Measurements from ENCODE around the gene FDX1. TPM values are rescaled to one million over a fixed set of nuclear protein-coding genes. Genes with fewer than 3 reads are reported as not detected.
"Not testable (repeated sequence)": the region's sequence is repeated elsewhere in the genome, so short reads cannot be mapped to it uniquely, and the experiment has no call there.

FDX1 gene
- total and polyA plus RNA-seq, 11 donors: 12.3 to 28.5 (median 21.1) TPM

DNA sequence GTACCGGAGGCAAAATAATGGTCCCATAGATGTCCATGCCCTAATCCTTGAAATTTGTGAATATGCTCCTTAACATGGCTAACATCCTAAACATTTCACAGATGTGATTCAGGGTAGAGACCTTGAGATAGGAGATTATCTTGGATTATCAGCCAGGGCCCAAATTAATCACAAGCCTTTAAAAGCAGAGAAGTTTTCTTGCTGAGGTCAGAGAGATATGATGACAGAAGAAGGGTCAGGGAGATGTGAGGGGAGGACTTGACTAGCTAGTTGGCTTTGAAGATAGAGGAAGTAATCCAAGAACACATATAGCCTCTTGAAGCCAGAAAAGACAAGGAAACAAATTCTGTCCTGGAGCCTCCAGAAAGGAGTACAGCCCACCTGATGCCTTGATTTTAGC is 19.1 kb upstream of the FDX1 start:
- H3K4me3 ChIP-seq: no peak overlapping the region
- intact Hi-C loops (cut with DNase I): no loop called here
- H3K27ac ChIP-seq: no peak overlapping the region
- DNase-seq: no peak
- no peaks in the 10 kb centered on the region for H3K9me3 ChIP-seq
- WGBS, 4 donors: 92 to 100% (median 94%) methylated on average over 1 of the region's 1 CpG
- H3K36me3 ChIP-seq: no peaks in the 10 kb centered on the region
- no peaks in the 10 kb centered on the region for H3K27me3 ChIP-seq
- no peaks in the 10 kb centered on the region for H3K4me1 ChIP-seq
- TF ChIP-seq, protein P1, sequence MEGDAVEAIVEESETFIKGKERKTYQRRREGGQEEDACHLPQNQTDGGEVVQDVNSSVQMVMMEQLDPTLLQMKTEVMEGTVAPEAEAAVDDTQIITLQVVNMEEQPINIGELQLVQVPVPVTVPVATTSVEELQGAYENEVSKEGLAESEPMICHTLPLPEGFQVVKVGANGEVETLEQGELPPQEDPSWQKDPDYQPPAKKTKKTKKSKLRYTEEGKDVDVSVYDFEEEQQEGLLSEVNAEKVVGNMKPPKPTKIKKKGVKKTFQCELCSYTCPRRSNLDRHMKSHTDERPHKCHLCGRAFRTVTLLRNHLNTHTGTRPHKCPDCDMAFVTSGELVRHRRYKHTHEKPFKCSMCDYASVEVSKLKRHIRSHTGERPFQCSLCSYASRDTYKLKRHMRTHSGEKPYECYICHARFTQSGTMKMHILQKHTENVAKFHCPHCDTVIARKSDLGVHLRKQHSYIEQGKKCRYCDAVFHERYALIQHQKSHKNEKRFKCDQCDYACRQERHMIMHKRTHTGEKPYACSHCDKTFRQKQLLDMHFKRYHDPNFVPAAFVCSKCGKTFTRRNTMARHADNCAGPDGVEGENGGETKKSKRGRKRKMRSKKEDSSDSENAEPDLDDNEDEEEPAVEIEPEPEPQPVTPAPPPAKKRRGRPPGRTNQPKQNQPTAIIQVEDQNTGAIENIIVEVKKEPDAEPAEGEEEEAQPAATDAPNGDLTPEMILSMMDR (IDR thresholded peaks at IDR 0.05): no peak
- TF ChIP-seq POLR2A (IDR thresholded peaks at IDR 0.05): no peak
- no peak for ATAC-seq

DNA sequence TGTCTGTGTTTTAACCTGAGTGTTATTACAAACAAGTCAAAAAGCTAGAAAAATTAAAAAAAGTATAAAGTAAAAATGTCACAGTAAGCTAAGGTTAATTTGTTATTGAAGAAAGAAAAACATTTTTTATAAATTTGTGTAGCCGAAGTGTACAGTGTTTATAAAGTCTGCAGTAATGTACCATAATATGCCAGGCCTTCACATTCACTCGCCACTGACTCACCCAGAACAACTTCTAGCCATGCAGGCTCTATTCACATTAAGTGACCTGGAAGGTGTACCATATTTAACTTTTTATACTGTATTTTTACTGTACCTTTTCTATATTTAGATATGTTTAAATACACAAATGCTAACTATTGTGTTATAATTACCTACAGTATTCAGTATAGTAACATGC is 14.7 kb upstream of the FDX1 start:
- ATAC-seq: no peak
- Histone ChIP-seq H3K9me3 (no peaks in the 10 kb centered on the region), H3K27ac (no peak overlapping the region), H3K27me3 (no peaks in the 10 kb centered on the region), H3K4me1 (no peaks in the 10 kb centered on the region), H3K36me3 (no peaks in the 10 kb centered on the region), H3K4me3 (no peak overlapping the region)
- WGBS, 4 donors: 97 to 99% (median 97%) methylated on average over 2 of the region's 2 CpGs
- no peak for DNase-seq
- TF ChIP-seq, protein P1 (IDR thresholded peaks at IDR 0.05): no peak
- no peak for TF ChIP-seq POLR2A (IDR thresholded peaks at IDR 0.05)
- intact Hi-C loops (cut with DNase I): no loop called here

DNA sequence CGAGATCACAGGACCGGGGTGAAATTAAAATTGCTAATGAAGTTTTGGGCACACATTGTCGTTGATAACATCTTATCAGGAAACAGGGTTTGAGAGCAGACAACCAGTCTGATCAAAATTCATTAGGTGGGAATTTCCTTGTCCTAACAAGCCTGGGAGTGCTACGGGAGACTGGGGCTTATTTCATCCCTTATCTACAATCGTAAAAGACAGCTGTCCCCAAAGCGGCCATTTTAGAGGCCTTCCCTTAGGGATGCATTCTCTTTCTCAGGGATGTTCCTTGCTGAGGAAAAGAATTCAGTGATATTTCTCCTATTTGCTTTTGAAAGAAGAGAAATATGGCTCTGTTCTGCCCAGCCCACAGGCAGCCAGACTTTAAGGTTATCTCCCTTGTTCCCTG is 8.1 kb upstream of the FDX1 start:
- H3K4me1 ChIP-seq, H3K36me3 ChIP-seq, DNase-seq, ATAC-seq, H3K4me3 ChIP-seq, H3K27ac ChIP-seq, H3K27me3 ChIP-seq: not testable (repeated sequence)
- intact Hi-C loops (cut with DNase I): loop anchor here in 1 of 10 donors (10.0 kb wide), 1 partner anchor 127 kb away; the partner anchor contains the start of gene RDX
- H3K9me3 ChIP-seq: peaks cover 0 to 18% (median 3%) of the 10 kb centered on the region in 12 donors
- 79 to 88% (median 85%) methylated on average over 6 of the region's 6 CpGs for WGBS, 4 donors

DNA sequence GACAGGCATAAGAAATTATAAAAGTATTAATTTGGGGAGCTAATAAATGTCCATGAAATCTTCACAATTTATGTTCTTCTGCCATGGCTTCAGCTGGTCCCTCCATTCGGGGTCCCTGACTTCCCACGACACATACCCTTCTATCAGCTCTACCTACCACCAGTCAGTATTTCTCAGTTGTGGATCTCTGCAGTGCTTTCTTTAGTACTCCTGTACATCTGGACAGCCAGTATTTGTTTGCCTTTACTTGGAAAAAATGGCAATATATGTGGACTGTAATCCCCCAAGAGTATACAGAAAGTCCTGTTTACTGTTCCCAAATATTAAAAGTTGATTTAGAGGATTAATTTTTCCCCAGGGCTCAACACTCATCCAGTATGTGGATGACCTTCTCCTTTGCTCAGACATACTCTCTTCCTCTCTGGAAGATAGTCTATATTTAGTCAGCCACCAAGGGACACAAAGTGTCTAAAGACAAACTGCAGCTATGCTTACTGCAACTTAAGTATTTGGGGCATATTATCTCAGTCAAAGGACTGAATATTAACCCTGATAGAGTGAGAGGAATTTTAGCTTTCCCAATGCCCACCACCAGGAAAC is 7.3 kb upstream of the FDX1 start:
- TF ChIP-seq, protein P1 (IDR thresholded peaks at IDR 0.05): no peak
- no peak for TF ChIP-seq POLR2A (IDR thresholded peaks at IDR 0.05)
- DNase-seq: no peak
- intact Hi-C loops (cut with DNase I): loop anchor here in 1 of 10 donors (10.0 kb wide), 1 partner anchor 128 kb away; the partner anchor contains the start of gene RDX
- H3K9me3 ChIP-seq: peaks cover 0 to 18% (median 3%) of the 10 kb centered on the region in 12 donors
- no peak overlapping the region for H3K4me3 ChIP-seq
- H3K27ac ChIP-seq: peak overlapping the region in 7 of 12 donors; percentile 38 to 65 (median 51)
- no peaks in the 10 kb centered on the region for H3K36me3 ChIP-seq
- peak; percentile 88 to 95 (median 92) for ATAC-seq
- no peaks in the 10 kb centered on the region for H3K27me3 ChIP-seq
- WGBS, 4 donors: 67 to 93% (median 86%) methylated on average over 2 of the region's 2 CpGs
- H3K4me1 ChIP-seq: peaks cover 0 to 8% (median 0%) of the 10 kb centered on the region in 12 donors
